ENCODE measurements around the gene HOXD12. TPM values are rescaled to one million over a fixed set of nuclear protein-coding genes. Genes with fewer than 3 reads are reported as not detected.
A peak's percentile ranks its signal among the peaks of the same experiment; 100 is the strongest.

Gene HOXD12
- total and polyA plus RNA-seq, 9 donors: not detected

DNA sequence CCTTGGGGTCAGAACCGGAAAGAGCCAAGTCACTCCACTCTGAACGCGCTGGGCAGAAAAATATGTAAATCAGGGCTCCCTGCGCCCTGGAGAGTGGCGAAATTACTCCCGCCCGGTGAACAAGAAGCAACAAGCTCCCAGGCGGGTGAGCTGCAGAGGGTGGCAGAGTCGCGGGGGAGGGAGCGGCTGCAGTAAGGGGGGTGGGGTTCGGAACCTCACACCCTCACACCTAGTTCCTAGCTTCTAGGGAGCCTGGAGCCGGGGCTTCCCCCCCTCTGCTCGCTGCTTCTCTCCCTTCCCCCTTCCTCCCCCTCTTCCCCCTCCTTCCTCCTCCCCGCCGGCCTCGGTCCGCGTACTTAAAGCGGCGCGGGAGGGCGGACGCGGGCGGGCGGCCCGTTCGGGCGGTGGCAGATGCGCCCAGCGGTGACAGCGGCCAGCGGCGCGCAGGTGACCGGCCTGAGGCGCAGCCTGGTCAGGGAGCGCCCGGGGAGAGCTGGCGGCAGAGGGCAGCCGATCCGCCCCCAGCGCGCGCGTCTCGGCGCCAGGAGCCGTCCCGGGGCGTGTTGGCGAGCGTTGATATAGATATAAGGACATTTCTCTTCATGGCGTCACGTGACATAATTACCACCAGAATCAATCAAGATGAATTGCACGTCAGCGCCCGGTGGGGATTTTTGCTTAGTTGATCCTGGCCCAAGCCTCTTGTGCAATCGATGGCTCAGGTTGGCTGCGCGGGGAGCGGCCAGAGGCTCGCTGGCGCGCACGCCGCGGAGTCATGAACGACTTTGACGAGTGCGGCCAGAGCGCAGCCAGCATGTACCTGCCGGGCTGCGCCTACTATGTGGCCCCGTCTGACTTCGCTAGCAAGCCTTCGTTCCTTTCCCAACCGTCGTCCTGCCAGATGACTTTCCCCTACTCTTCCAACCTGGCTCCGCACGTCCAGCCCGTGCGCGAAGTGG lies 7.3 kb downstream of the HOXD12 start, which contains the start of gene HOXD11:
Gene HOXD11, plus strand, starts transcription at position 700 of the 959 bp plus-strand sequence. Its CDS starts 76 bp downstream, at position 776.
- intact Hi-C loops (cut with DNase I): loop anchor here in 1 of 4 donors (10.0 kb wide), 1 partner anchor 1772 kb away; the partner anchor contains the start of gene SP9
- Histone ChIP-seq H3K9me3 (no peaks in the 10 kb centered on the region), H3K27ac (no peak within 1 kb of the TSS), H3K36me3 (no peaks in the 10 kb centered on the region), H3K4me1 (ENCODE audit: insufficient read depth) (peaks cover 5% of the 10 kb centered on the region), H3K27me3 (peaks cover 1% of the 10 kb centered on the region), H3K4me3 (peak within 1 kb of the TSS; percentile 43)
- no peak for TF ChIP-seq POLR2A (IDR thresholded peaks at IDR 0.05)
- no peak for TF ChIP-seq CTCF (IDR thresholded peaks at IDR 0.05)
- no peak for TF ChIP-seq EP300 (IDR thresholded peaks at IDR 0.05)
- DNase-seq: peak in 2 of 5 donors; percentile 36 to 53
- WGBS, 3 donors: 3 to 6% (median 3%) methylated on average over 60 to 85 of the region's 85 CpGs

- intact Hi-C loops (cut with DNase I): loop anchor here in 1 of 4 donors (10.0 kb wide), 1 partner anchor 1773 kb away; the partner anchor contains the start of gene SP9
- peak in 1 of 5 donors; percentile 24 for DNase-seq
- Histone ChIP-seq H3K27me3 (peaks cover 6% of the 10 kb centered on the region), H3K9me3 (no peaks in the 10 kb centered on the region), H3K36me3 (no peaks in the 10 kb centered on the region), H3K4me1 (ENCODE audit: insufficient read depth) (peaks cover 5% of the 10 kb centered on the region), H3K27ac (no peak overlapping the region), H3K4me3 (peak overlapping the region; percentile 36)
- WGBS, 3 donors: 2% methylated on average over 43 to 59 of the region's 59 CpGs
- TF ChIP-seq POLR2A (IDR thresholded peaks at IDR 0.05): no peak
- TF ChIP-seq CTCF (IDR thresholded peaks at IDR 0.05): no peak
- no peak for TF ChIP-seq EP300 (IDR thresholded peaks at IDR 0.05)
Observed at GRCh38 chr2:176107731-176108181, 8.2 kb downstream of the HOXD12 start.

- H3K9me3 ChIP-seq: no peaks in the 10 kb centered on the region
- 31 to 45% (median 32%) methylated on average over 26 of the region's 26 CpGs for WGBS, 3 donors
- DNase-seq: peak in 1 of 5 donors; percentile 9
- H3K4me3 ChIP-seq: peak overlapping the region; percentile 33
- peaks cover 6% of the 10 kb centered on the region for H3K27me3 ChIP-seq
- H3K27ac ChIP-seq: no peak overlapping the region
- TF ChIP-seq POLR2A (IDR thresholded peaks at IDR 0.05) (no peak), EP300 (IDR thresholded peaks at IDR 0.05) (no peak), CTCF (IDR thresholded peaks at IDR 0.05) (no peak)
- no peaks in the 10 kb centered on the region for H3K36me3 ChIP-seq
- H3K4me1 ChIP-seq (ENCODE audit: insufficient read depth): peaks cover 5% of the 10 kb centered on the region
- intact Hi-C loops (cut with DNase I): loop anchor here in 1 of 4 donors (10.0 kb wide), 1 partner anchor 1775 kb away; the partner anchor contains the start of gene SP9
Observed at GRCh38 chr2:176109192-176109901, 9.8 kb downstream of the HOXD12 start.

GRCh38 chr2:176109946-176110345 lies 10.4 kb downstream of the HOXD12 start:
- intact Hi-C loops (cut with DNase I): loop anchor here in 1 of 4 donors (10.0 kb wide), 1 partner anchor 1775 kb away; the partner anchor contains the start of gene SP9
- Histone ChIP-seq H3K4me1 (ENCODE audit: insufficient read depth) (peaks cover 5% of the 10 kb centered on the region), H3K27me3 (peaks cover 6% of the 10 kb centered on the region), H3K9me3 (no peaks in the 10 kb centered on the region), H3K4me3 (peak overlapping the region; percentile 33), H3K36me3 (no peaks in the 10 kb centered on the region), H3K27ac (no peak overlapping the region)
- 58 to 72% (median 63%) methylated on average over 4 of the region's 4 CpGs for WGBS, 3 donors
- TF ChIP-seq POLR2A (IDR thresholded peaks at IDR 0.05): no peak
- no peak for TF ChIP-seq EP300 (IDR thresholded peaks at IDR 0.05)
- TF ChIP-seq CTCF (IDR thresholded peaks at IDR 0.05): no peak
- DNase-seq: no peak

Data from ovary (tissue), 9 donors.